ENCODE results near the gene CCDC66. TPM values are rescaled to one million over a fixed set of nuclear protein-coding genes. Genes with fewer than 3 reads are reported as not detected.
A peak's percentile ranks its signal among the peaks of the same experiment; 100 is the strongest.

The CCDC66 gene
- total and polyA plus RNA-seq, 2 of the 8 experiments (the other 6 are each of a cell fraction or from before 2014, with no cell fraction given) = 9.6 to 29.3 TPM

GRCh38 chr3:56556908-56557830 is at the start of gene CCDC66 (continued):
- peak; percentile 84 for TF ChIP-seq PHF8 (conservative IDR thresholded peaks at IDR 0.05; ENCODE audit: low read depth, low read length)
- peak; percentile 87 for TF ChIP-seq MAX (IDR thresholded peaks at IDR 0.05)
- 0 out of 4 replicates have a peak, but pooled peaks of 1 of the 2 experiments have one; percentile 18 for TF ChIP-seq RAD21 (IDR thresholded peaks at IDR 0.05 in 1 of 2, conservative IDR thresholded peaks at IDR 0.05 in 1 of 2; ENCODE audit: low read depth in 2 of 2, low read length in 2 of 2)
- TF ChIP-seq HDAC6 (IDR thresholded peaks at IDR 0.05; ENCODE audit: low read depth, low read length) = no peak
- TF ChIP-seq SP1 (IDR thresholded peaks at IDR 0.05; ENCODE audit: low read depth, low read length) = peak; percentile 92
- no peak for TF ChIP-seq BCL11A (IDR thresholded peaks at IDR 0.05; ENCODE audit: low read depth in 2 of 2, low read length in 2 of 2)
- no peak for TF ChIP-seq CBX5 (IDR thresholded peaks at IDR 0.05; ENCODE audit: low read depth, low read length)
- TF ChIP-seq EP300 (IDR thresholded peaks at IDR 0.05; ENCODE audit: borderline replicate concordance in 1 of 2, low read depth in 2 of 2, low read length in 2 of 2) = no peak
- TF ChIP-seq TEAD4 (IDR thresholded peaks at IDR 0.05; ENCODE audit: low read depth, low read length) = no peak
- peak; percentile 77 for TF ChIP-seq KDM4A (IDR thresholded peaks at IDR 0.05; ENCODE audit: low read depth, low read length, severe bottlenecking)
- no peak for TF ChIP-seq USF2 (IDR thresholded peaks at IDR 0.05; ENCODE audit: low read length)
- peak; percentile 73 for TF ChIP-seq CHD2 (IDR thresholded peaks at IDR 0.05; ENCODE audit: low read length)
- TF ChIP-seq TBP (IDR thresholded peaks at IDR 0.05; ENCODE audit: low read depth, low read length) = peak; percentile 82
- peak; percentile 94 for TF ChIP-seq POLR2AphosphoS5 (IDR thresholded peaks at IDR 0.05; ENCODE audit: low read depth, low read length)
- TF ChIP-seq TAF7 (optimal IDR thresholded peaks at IDR 0.05; ENCODE audit: borderline replicate concordance, low read depth, low read length) = peak; percentile 37
- TF ChIP-seq KDM1A (IDR thresholded peaks at IDR 0.05; ENCODE audit: borderline replicate concordance, low read length) = no peak
- TF ChIP-seq CBX8 (IDR thresholded peaks at IDR 0.05; ENCODE audit: borderline replicate concordance, low read depth, low read length) = no peak
- peak; percentile 96 for TF ChIP-seq E2F6 (IDR thresholded peaks at IDR 0.05)
- TF ChIP-seq CTBP2 (IDR thresholded peaks at IDR 0.05; ENCODE audit: borderline replicate concordance, insufficient read depth, insufficient read length, low read length) = no peak
- peak; percentile 96 to 98 for TF ChIP-seq POLR2A (IDR thresholded peaks at IDR 0.05; ENCODE audit: control extremely low read depth in 1 of 2, low read depth in 2 of 2, low read length in 2 of 2)
